Neural progenitor cell (in vitro differentiated cells): ENCODE results near the gene SENP1.

Source experiments
- CTCF ChIP-seq: fragments of 200-600 bp; sonication (generic); IDR thresholded peaks from 2 replicates; pipeline ENCODE4 v1.5.1; 2017; ENCODE audit warnings: antibody characterized with exemption, mild to moderate bottlenecking
- EZH2 ChIP-seq: fragments of 200-600 bp; sonication (generic); IDR thresholded peaks from 2 replicates; pipeline ENCODE4 v1.6.1; 2017; ENCODE audit warnings: antibody characterized with exemption, mild to moderate bottlenecking, moderate library complexity

GRCh38 chr12:48045061-48045846 lies 60.6 kb downstream of the SENP1 start:
- no peak for TF ChIP-seq CTCF
- TF ChIP-seq EZH2 = no peak
